T-helper 17 cell (primary cell): Measurements from ENCODE around the gene KRT14. TPM values are rescaled to one million over a fixed set of nuclear protein-coding genes. Genes with fewer than 3 reads are reported as not detected.
"Not testable (repeated sequence)": the region's sequence is repeated elsewhere in the genome, so short reads cannot be mapped to it uniquely, and the experiment has no call there.

ENCODE experiments used
- ATAC-seq: fragments of 150-1000 bp; cut with Tn5 transposase; 2 replicates; pipeline ENCODE4 v1.10.0; 2021; ENCODE audit warnings: mild to moderate bottlenecking, moderate library complexity
- DNase-seq, 3 donors: peaks; one replicate each; pipeline versions ENCODE4 v3.0.0 to v3.0.0-alpha.2; 2020 to 2021
- H3K9me3 ChIP-seq: one replicate; pipeline ENCODE4 v1.7.0; 2013; ENCODE audit warnings: low read length, mild to moderate bottlenecking; ENCODE audit not compliant: control insufficient read depth, poor library complexity, severe bottlenecking
- H3K27ac Mint-ChIP-seq: one replicate; pipeline ENCODE4 v1.8.0; 2022; ENCODE audit warnings: mild to moderate bottlenecking, moderate library complexity, mixed read lengths
- H3K27me3 Mint-ChIP-seq: one replicate; pipeline ENCODE4 v1.8.0; 2022; ENCODE audit warnings: mixed read lengths
- H3K36me3 Mint-ChIP-seq: one replicate; pipeline ENCODE4 v1.8.0; 2022; ENCODE audit warnings: low read depth, mixed read lengths
- H3K4me1 Mint-ChIP-seq: one replicate; pipeline ENCODE4 v1.8.0; 2022; ENCODE audit warnings: mild to moderate bottlenecking, mixed read lengths
- H3K4me3 Mint-ChIP-seq: one replicate; pipeline ENCODE4 v1.8.0; 2022; ENCODE audit warnings: mild to moderate bottlenecking, moderate library complexity, mixed read lengths
- total RNA-seq, 4 donors: library from RNA in 2 of 4; stranded (reverse) in 2 of 4; gene quantifications; one replicate each; pipeline ENCODE4 v1.2.3 and lab custom pipeline; 2022 to 2026

The KRT14 gene
- total RNA-seq, 2 donors from 2014 or later = not detected

DNA sequence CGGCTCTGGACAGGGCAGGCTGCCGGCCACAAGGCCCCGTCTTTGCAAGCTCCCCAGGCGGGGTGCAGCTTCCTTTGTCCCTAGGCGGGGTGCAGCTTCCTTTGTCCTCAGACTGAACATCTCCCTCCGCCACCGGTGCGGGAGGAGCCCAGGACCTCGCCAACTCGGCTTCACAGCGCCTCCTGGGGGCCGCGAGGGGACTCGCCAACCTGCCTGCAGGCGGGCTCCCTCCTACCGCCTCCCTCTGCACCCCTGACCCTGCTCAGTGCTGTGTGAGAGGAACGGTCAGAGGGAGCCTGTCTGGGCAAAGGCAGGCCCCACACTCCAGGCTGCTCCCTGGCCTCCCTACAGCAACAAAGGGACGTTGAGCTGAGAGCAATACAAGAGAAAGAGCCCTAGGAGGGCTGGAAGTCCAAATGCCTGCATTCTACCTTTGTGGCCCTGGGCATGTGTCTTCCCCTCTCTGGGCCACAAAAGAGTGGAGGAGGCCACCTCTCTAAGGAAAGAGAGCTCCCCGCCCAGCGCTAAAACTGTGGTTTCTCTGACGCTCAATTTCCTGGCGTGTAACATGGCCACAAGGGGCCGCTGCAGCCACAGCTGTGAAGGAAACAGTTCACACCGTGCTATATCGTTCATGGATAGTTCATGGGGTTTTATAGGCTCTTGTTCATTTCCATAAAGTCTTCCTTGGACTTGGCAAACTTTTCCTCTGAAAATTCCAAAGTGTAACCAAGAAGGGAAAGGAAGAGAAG lies 37.7 kb downstream of the KRT14 start:
- DNase-seq = peak; percentile 70 to 79 (median 71)
- Mint-ChIP-seq H3K27ac (peak overlapping the region; percentile 82), H3K4me1 (peaks cover 11% of the 10 kb centered on the region), H3K27me3 (peaks cover 23% of the 10 kb centered on the region), H3K4me3 (peak overlapping the region; percentile 80), H3K36me3 (peaks cover 6% of the 10 kb centered on the region)
- H3K9me3 ChIP-seq = no peaks in the 10 kb centered on the region
- peak; percentile 89 for ATAC-seq

DNA sequence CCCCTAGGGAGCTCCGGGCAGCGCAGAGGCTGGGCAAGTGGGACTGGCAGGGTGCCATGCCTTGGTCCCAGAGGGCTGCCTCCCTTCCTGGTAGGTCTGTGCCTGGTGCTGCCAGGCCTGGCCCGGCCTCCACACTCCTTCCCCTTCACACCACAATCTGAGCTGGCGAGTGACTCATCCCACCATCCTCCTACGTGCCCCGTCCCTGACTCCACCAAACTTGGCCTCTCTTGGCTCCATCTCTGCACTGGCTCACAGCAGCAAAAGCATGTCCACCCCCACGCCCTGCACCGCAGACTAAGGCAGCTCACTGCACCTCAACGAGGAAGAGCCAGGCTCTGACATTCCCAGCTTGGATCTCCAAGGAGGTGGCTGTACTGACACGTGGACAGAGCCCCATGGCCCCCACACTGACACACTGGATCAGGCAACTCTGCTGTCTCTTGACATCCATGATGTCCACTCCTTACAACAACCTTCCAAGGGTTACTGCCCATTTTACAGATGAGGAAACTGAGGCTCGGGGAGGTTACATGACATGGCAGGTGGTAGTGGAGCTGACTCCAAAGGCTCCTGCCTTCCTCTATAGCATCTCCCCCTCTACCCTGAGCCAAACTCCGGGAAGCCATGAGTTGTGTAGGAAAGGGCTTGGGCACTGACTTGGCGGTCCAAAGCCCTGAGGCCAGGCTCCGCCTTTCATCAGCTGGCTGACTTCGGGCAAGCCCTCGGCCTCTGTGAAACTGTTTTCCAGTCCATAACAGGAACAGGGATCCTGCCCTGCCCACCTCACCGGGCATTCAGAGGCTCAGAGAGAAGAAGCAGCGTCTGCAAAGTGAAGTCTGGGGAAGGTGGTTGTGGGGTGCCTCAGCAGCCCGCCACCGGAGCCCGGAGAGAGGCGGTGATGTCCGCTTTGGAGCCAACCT lies 38.5 kb downstream of the KRT14 start:
- Mint-ChIP-seq H3K4me3 (peak overlapping the region; percentile 80), H3K27me3 (peaks cover 15% of the 10 kb centered on the region), H3K36me3 (peaks cover 6% of the 10 kb centered on the region), H3K4me1 (peaks cover 11% of the 10 kb centered on the region), H3K27ac (peak overlapping the region; percentile 82)
- DNase-seq (no peak), ATAC-seq (peak; percentile 9)
- no peaks in the 10 kb centered on the region for H3K9me3 ChIP-seq

DNA sequence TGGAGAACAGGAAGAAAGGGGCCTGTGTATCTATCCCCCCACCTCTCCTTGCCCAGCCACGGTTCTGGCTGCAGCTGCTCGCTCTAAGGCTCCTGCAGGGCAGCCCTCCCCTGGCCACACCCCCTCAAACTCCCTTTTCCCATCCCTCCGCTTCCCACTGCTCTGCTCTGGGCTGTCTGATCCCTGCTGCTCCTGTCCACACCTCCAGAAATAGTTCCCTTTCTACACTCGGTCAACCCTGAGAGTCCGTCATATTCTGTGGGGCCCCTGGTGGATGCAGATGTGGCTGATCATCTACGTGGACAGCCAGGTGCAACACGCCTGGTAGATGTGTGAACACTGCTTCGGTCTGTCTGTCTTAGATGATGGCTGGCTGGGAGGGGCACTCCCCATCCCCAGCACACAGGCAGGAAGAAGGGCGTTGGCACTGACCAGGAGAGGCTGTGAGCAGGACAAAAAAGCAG lies 39.3 kb downstream of the KRT14 start:
- no peak overlapping the region for H3K4me3 Mint-ChIP-seq
- H3K4me1 Mint-ChIP-seq = peaks cover 9% of the 10 kb centered on the region
- no peak overlapping the region for H3K27ac Mint-ChIP-seq
- peaks cover 2% of the 10 kb centered on the region for H3K36me3 Mint-ChIP-seq
- peaks cover 7% of the 10 kb centered on the region for H3K27me3 Mint-ChIP-seq
- ATAC-seq = no peak
- DNase-seq = no peak
- no peaks in the 10 kb centered on the region for H3K9me3 ChIP-seq

DNA sequence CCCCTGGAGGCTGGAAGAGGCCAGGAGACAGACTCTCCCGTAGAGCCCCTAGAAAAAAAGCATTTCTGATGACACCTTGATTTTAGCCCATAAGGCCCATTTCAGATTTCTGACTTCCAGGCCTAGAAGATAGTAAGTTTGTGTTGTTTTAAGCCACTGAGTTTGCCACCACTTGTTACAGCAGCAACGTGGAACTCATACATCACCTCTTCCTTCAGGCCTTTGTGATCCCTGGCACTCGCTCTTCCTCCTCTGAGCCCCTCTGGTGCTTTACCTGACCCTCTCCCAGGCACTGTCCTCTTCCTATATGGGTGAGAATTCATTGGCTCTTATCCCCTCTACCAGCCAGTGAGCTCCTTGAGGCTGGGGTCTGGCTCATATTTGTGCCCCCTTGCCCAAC lies 39.9 kb downstream of the KRT14 start:
- peaks cover 2% of the 10 kb centered on the region for H3K36me3 Mint-ChIP-seq
- H3K9me3 ChIP-seq = no peaks in the 10 kb centered on the region
- no peak overlapping the region for H3K4me3 Mint-ChIP-seq
- no peak overlapping the region for H3K27ac Mint-ChIP-seq
- H3K4me1 Mint-ChIP-seq = peaks cover 9% of the 10 kb centered on the region
- H3K27me3 Mint-ChIP-seq = peaks cover 4% of the 10 kb centered on the region
- ATAC-seq (no peak), DNase-seq (no peak)

DNA sequence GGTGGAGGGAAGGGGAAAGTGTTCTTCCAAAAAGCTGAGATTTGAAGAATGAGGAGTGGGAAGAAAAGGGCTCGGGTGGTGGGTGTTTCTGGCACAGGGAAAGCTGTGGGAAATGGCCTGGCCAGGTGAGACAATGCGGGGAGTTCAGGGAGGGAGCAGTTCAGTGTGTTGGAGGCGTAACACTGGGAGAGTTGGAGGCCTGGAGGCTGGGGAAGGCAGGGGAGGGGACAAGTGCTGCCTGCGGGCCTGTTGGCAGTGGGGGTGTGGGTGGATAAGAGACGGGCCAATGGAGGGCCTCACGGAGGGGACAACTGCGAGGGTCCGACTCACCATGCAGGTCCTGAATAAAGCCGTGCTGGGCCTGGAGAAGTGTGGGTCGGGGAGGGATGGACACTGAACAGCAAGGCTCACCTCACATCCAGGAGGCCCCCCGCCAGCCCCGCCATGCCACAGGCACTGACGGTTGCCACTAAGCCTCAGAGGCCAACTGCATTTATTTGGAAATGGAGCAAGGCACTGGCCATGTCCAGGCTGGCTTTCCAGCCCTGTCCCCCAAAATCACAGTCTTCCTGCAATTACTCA lies 40.8 kb downstream of the KRT14 start:
- Mint-ChIP-seq H3K4me3 (no peak overlapping the region), H3K27ac (no peak overlapping the region), H3K27me3 (no peaks in the 10 kb centered on the region), H3K4me1 (peaks cover 9% of the 10 kb centered on the region), H3K36me3 (peaks cover 2% of the 10 kb centered on the region)
- DNase-seq = no peak
- no peaks in the 10 kb centered on the region for H3K9me3 ChIP-seq
- ATAC-seq = no peak

DNA sequence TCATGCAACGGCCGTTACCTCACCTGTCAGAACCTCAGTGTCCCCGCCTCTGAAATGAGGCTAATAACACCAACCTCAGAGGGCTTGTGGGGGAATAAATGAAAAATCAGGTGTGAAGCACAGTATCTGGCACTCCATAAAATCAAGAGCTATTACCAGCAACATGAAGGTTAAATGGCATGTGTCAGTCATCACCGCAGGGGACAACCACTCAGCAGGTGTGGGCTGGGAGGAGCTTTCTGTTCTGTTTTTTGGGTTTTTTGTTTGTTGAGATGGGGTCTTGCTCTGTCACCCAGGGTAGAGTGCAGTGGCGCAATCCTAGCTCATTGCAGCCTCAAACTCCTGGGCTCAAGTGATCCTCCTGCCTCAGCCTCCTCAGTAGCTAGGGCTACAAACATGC lies 41.8 kb downstream of the KRT14 start:
- Mint-ChIP-seq H3K27me3 (no peaks in the 10 kb centered on the region), H3K36me3 (peaks cover 2% of the 10 kb centered on the region), H3K4me1 (peaks cover 9% of the 10 kb centered on the region)

DNA sequence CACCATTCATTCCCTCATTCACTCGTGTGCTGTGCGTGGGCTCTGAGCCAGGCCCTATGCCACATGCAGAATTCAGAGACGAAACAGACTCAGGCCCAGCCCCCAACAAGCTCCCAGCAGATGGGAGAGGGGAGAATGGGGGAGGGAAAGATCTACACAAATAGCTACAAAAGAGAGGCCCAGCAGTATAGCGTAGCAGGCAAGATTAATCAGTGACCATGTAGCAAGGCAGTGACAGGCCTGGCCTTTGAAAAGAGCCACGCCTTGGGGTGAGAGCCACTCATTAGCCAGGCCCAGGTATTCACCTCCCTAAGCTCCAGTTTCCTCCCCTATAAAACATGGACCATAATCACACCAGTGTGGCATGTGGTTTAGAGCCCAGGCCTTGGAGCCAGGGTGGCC lies 42.2 kb downstream of the KRT14 start:
- no peak overlapping the region for H3K4me3 Mint-ChIP-seq
- no peak for ATAC-seq

More for the DNA sequence above, 41.8 kb downstream of the KRT14 start:
- H3K27ac Mint-ChIP-seq = no peak overlapping the region
- no peak for DNase-seq
- H3K9me3 ChIP-seq = no peaks in the 10 kb centered on the region
- ATAC-seq = no peak
- H3K4me3 Mint-ChIP-seq = no peak overlapping the region

DNA sequence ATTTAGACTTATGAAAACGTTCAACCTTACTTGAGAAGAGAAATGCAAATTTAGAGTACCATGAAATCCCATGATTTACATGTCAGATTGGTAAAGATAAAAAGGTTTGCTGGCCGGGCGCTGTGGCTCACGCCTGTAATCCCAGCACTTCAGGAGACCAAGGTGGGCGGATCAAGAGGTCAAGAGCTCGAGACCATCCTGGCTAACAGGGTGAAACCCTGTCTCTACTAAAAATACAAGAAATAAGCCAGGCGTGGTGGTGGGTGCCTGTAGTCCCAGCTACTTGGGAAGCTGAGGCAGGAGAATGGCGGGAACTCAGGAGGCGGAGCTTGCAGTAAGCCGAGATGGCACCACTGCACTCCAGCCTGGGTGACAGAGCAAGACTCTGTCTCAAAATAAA lies 43.9 kb downstream of the KRT14 start:
- not testable (repeated sequence) for H3K36me3 Mint-ChIP-seq, ATAC-seq, H3K27me3 Mint-ChIP-seq, H3K9me3 ChIP-seq, H3K4me1 Mint-ChIP-seq, DNase-seq, H3K4me3 Mint-ChIP-seq
- H3K27ac Mint-ChIP-seq = peak overlapping the region; percentile 11

More for the DNA sequence above, 42.2 kb downstream of the KRT14 start:
- Mint-ChIP-seq H3K4me1 (peaks cover 8% of the 10 kb centered on the region), H3K27ac (no peak overlapping the region), H3K36me3 (peaks cover 2% of the 10 kb centered on the region), H3K27me3 (no peaks in the 10 kb centered on the region)
- no peaks in the 10 kb centered on the region for H3K9me3 ChIP-seq
- DNase-seq = no peak

DNA sequence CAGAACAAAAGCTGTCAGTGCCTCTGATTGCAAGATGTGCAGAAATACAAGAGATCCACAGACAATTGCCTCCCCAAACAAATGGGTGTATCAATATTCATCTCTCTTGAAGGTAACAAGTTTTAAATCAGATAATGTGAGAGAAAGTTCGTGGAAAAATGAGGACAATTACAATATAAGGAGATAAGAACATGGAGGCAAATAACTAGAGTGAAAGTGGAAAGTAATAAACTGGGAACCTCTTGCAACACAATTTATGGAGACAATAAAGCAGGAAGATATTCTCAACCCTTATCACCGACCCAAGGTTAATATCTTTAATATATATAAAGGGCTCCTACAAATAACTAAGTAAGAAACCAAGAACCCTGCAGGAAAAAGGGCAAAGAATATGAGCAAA lies 44.3 kb downstream of the KRT14 start:
- ATAC-seq (no peak), DNase-seq (no peak)
- no peak overlapping the region for H3K4me3 Mint-ChIP-seq
- H3K36me3 Mint-ChIP-seq = peaks cover 2% of the 10 kb centered on the region
- H3K27ac Mint-ChIP-seq = peak overlapping the region; percentile 11
- peaks cover 10% of the 10 kb centered on the region for H3K27me3 Mint-ChIP-seq
- no peaks in the 10 kb centered on the region for H3K9me3 ChIP-seq
- peaks cover 2% of the 10 kb centered on the region for H3K4me1 Mint-ChIP-seq

DNA sequence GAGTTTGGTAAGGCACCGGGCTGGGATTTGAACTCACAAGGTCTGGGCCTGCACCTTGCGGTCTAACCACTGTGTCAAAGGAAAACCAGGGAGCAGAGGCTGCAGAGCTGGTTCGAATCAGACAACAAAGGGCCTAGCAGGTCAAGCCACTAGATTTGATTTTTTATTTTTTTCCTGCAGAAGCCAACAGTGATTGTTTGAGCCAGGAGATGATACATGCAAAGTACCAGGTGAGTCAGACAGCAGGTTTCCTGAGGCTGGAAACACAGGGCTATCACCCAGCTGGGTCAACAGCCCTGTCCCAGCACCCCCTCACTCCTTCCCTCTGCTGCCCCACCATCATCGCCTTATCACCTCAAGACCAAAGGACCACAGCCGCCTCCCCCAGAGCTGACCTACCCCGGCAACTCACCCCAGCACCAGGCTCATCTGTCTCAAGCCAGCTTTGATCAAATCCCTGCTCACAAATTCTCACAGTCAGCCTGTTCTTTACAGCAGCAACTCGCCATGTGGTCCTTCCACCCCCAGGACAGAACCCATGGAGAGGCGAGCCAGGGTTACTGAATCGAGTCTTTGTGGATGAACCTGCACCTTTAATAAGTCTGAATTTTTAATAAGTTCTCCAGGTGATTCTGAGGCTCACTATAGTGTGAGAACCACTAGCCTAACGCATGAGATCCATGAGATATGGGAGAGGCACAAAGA lies 45.6 kb downstream of the KRT14 start:
- ATAC-seq (no peak), DNase-seq (no peak)
- H3K27me3 Mint-ChIP-seq = peaks cover 21% of the 10 kb centered on the region
- no peak overlapping the region for H3K27ac Mint-ChIP-seq
- no peaks in the 10 kb centered on the region for H3K36me3 Mint-ChIP-seq
- H3K4me3 Mint-ChIP-seq = no peak overlapping the region
- H3K9me3 ChIP-seq = no peaks in the 10 kb centered on the region
- peaks cover 4% of the 10 kb centered on the region for H3K4me1 Mint-ChIP-seq

DNA sequence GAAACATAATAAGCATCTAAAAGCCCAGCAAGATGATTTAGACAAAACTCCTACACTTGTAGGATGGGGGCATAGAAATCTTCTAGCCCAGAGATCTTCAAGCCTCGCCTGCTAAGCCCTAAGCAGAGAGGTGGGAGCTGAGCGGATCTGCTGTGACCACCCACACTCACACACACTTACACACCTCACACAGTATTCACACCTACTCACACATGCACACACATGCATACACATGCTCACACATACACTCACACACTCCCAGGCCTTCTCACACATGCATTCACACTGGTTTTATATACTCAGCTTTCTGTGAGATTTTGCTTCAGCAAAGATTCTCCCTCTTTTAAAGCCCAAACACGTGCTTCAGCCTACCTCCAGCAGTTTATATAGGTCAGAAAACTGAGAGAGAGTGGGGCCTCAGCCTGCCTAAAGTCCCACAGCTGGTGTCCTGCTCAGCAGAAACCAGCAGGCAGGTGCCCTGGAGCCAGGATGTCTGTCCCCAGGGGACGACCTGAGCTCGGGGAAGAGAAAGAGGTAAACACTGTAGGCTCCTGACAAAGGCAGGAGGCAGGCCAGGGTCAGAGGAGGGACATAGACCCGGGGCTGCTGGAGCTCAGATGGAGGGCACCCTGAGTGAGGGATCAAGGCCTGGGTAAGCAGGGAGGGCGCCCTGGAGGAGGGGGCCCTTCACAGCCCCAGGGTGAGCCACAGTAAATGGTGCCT lies 46.6 kb downstream of the KRT14 start:
- DNase-seq = no peak
- no peaks in the 10 kb centered on the region for H3K9me3 ChIP-seq
- no peak overlapping the region for H3K4me3 Mint-ChIP-seq
- no peaks in the 10 kb centered on the region for H3K36me3 Mint-ChIP-seq
- peaks cover 27% of the 10 kb centered on the region for H3K27me3 Mint-ChIP-seq
- H3K4me1 Mint-ChIP-seq = peaks cover 4% of the 10 kb centered on the region
- H3K27ac Mint-ChIP-seq = peak overlapping the region; percentile 49
- ATAC-seq = no peak

DNA sequence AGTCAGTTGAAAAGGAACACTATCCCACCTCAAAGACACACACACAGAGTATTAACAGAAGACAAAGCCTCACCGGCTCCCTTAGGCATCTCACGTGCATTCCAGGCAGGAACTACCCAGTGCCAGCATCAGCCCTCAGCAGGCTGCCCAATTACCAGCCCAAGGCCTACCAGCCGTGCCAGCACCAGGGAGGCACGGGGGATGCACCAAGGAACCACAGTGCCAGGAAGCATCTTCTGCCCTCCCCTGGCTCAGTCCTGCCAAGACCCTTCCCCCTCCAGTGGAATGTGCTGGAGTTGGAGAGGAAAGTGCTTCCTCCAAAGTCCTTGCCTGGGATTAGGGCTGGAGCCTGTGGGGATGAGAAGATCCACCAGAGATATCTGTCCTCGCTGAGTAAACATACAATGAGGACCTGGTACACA lies 47.6 kb downstream of the KRT14 start:
- DNase-seq = no peak
- ATAC-seq = no peak

More for the DNA sequence above, 47.6 kb downstream of the KRT14 start:
- H3K9me3 ChIP-seq = no peaks in the 10 kb centered on the region
- Mint-ChIP-seq H3K4me3 (no peak overlapping the region), H3K4me1 (peaks cover 4% of the 10 kb centered on the region), H3K27ac (no peak overlapping the region), H3K36me3 (no peaks in the 10 kb centered on the region), H3K27me3 (peaks cover 33% of the 10 kb centered on the region)
